NCI-H2227 treated with DMSO at 0.1 percent for 48 hours (cell line): ENCODE results near the gene THAP7.
"Not testable (repeated sequence)": the region's sequence is repeated elsewhere in the genome, so short reads cannot be mapped to it uniquely, and the experiment has no call there.

ENCODE experiments used
- DNase-seq: peaks from one replicate; lab custom pipeline; 2025; lab: John Stamatoyannopoulos, UW

The THAP7 gene

GRCh38 chr22:20978419-20978818 lies 23.5 kb downstream of the THAP7 start:
- no peak for DNase-seq

GRCh38 chr22:20977516-20978170 lies 24.3 kb downstream of the THAP7 start:
- no peak for DNase-seq

GRCh38 chr22:20977019-20977418 lies 24.9 kb downstream of the THAP7 start:
- DNase-seq, result no peak

- DNase-seq, result no peak
These were observed 25.5 kb downstream of the THAP7 start for GRCh38 chr22:20976291-20976877.

- DNase-seq, result no peak
These were observed 26.2 kb downstream of the THAP7 start for GRCh38 chr22:20975541-20976290.

GRCh38 chr22:20974336-20974955 lies 27.5 kb downstream of the THAP7 start:
- no peak for DNase-seq

- no peak for DNase-seq
These were observed 28.2 kb downstream of the THAP7 start for GRCh38 chr22:20973634-20974286.

- DNase-seq, result no peak
These were observed 28.9 kb downstream of the THAP7 start for GRCh38 chr22:20972933-20973577.

- not testable (repeated sequence) for DNase-seq
These were observed 29.8 kb downstream of the THAP7 start for GRCh38 chr22:20972014-20972694.

GRCh38 chr22:20970939-20971657 lies 30.8 kb downstream of the THAP7 start:
- DNase-seq, result no peak

- DNase-seq, result no peak
These were observed 33.5 kb downstream of the THAP7 start for GRCh38 chr22:20968281-20968977.

GRCh38 chr22:20967697-20968211 lies 34.2 kb downstream of the THAP7 start:
- DNase-seq, result no peak

GRCh38 chr22:20966883-20967696 lies 34.8 kb downstream of the THAP7 start, which contains the start of gene AIFM3:
Gene AIFM3, plus strand, starts transcription at chr22:20967255. Its CDS starts 690 bp downstream, at chr22:20967945.
- DNase-seq, result no peak

GRCh38 chr22:20965888-20966855 lies 35.7 kb downstream of the THAP7 start:
- no peak for DNase-seq

GRCh38 chr22:20965104-20965887 lies 36.6 kb downstream of the THAP7 start:
- no peak for DNase-seq

GRCh38 chr22:20964799-20965103 lies 37.2 kb downstream of the THAP7 start:
- DNase-seq, result no peak
